ENCODE results near the gene RMRP. TPM values are rescaled to one million over a fixed set of nuclear protein-coding genes. Genes with fewer than 3 reads are reported as not detected.
A peak's percentile ranks its signal among the peaks of the same experiment; 100 is the strongest.

The RMRP gene
- total and polyA plus RNA-seq, 9 of the 15 experiments (the other 6 are each of a cell fraction or from before 2014, with no cell fraction given) = 75.7 to 89,974 (median 13,378) TPM; not detected in 3

DNA sequence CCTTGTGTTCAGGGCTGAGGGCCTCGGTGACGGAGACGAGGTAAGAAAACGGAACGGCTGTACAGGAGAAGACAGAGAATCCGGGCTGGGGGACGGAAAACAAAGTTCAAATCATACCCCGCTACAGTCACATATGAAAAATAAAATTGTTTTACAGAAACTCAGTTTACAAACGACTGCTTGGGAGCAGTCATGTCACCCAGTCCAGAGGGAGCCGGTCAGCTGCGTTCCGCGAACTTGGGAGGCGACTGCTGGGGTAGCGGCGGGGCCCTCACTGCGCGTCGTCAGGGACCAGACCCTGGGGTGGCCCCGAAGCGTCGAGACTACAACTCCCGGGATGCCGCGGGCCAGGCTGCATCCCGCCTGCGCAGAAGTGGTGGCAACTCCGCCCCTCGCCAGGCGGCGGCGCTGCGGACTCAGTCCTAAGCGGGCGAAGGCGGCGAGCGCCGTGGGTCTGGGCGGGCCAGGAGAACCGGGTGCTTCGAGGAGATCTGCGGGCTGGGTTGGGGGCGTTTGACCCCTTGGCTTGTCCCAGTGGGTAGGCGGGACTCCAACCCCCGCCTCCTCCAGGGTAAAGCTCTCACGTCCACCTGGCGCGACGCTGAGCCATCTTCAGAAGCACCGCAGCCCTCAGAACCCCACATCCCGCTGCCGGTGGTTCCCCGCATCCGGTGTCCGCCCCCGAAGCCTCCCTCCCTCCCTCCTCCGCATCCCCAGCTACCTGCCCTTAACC is 11.1 kb downstream of the RMRP start (continued):
- no peak for TF ChIP-seq ZNF76 (CRISPR knock-in tag; IDR thresholded peaks at IDR 0.05; ENCODE audit: borderline replicate concordance)
- TF ChIP-seq YBX1 (IDR thresholded peaks at IDR 0.05) = no peak
- TF ChIP-seq MGA (IDR thresholded peaks at IDR 0.05) = peak; percentile 21; the same call in 1 of the 2 replicates
- TF ChIP-seq SRF (CRISPR knock-in tag; IDR thresholded peaks at IDR 0.05) = peak in 1 of 2 experiments; percentile 64; a peak in 2 of 4 replicates
- TF ChIP-seq ZNF232 (CRISPR knock-in tag; IDR thresholded peaks at IDR 0.05) = no peak
- peak in 1 of 2 experiments; percentile 29; a peak in 1 of 4 replicates for TF ChIP-seq TEAD1 (CRISPR knock-in tag; IDR thresholded peaks at IDR 0.05)
- no peak for TF ChIP-seq HDAC1 (IDR thresholded peaks at IDR 0.05)
- TF ChIP-seq, protein P1, sequence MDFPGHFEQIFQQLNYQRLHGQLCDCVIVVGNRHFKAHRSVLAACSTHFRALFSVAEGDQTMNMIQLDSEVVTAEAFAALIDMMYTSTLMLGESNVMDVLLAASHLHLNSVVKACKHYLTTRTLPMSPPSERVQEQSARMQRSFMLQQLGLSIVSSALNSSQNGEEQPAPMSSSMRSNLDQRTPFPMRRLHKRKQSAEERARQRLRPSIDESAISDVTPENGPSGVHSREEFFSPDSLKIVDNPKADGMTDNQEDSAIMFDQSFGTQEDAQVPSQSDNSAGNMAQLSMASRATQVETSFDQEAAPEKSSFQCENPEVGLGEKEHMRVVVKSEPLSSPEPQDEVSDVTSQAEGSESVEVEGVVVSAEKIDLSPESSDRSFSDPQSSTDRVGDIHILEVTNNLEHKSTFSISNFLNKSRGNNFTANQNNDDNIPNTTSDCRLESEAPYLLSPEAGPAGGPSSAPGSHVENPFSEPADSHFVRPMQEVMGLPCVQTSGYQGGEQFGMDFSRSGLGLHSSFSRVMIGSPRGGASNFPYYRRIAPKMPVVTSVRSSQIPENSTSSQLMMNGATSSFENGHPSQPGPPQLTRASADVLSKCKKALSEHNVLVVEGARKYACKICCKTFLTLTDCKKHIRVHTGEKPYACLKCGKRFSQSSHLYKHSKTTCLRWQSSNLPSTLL (IDR thresholded peaks at IDR 0.05) = no peak
- peak; percentile 36; the same call in 1 of the 2 replicates for TF ChIP-seq STAG1 (CRISPR knock-in tag; IDR thresholded peaks at IDR 0.05; ENCODE audit: borderline replicate concordance)
- TF ChIP-seq ZHX1 (conservative IDR thresholded peaks at IDR 0.05; ENCODE audit: low read length) = no peak
